NCI-H446 treated with DMSO at 0.1 percent for 48 hours (cell line): ENCODE data around the gene TRIM38.
A peak's percentile ranks its signal among the peaks of the same experiment; 100 is the strongest.
"Not testable (repeated sequence)": the region's sequence is repeated elsewhere in the genome, so short reads cannot be mapped to it uniquely, and the experiment has no call there.

Source experiments
- DNase-seq: peaks from one replicate; lab custom pipeline; 2025; lab: John Stamatoyannopoulos, UW

TRIM38 gene

GRCh38 chr6:25971187-25971821 is 8.7 kb downstream of the TRIM38 start:
- no peak for DNase-seq

- no peak for DNase-seq
Measured at GRCh38 chr6:25972128-25972527, 9.5 kb downstream of the TRIM38 start.

- no peak for DNase-seq
Measured at GRCh38 chr6:25972902-25973301, 10.3 kb downstream of the TRIM38 start.

GRCh38 chr6:25973923-25974555 is 11.4 kb downstream of the TRIM38 start:
- DNase-seq: no peak

- no peak for DNase-seq
Measured at GRCh38 chr6:25975923-25976560, 13.4 kb downstream of the TRIM38 start.

GRCh38 chr6:25980935-25981334 is 18.3 kb downstream of the TRIM38 start:
- no peak for DNase-seq

GRCh38 chr6:25981568-25982263 is 19.1 kb downstream of the TRIM38 start:
- no peak for DNase-seq

GRCh38 chr6:25984265-25984664 is 21.7 kb downstream of the TRIM38 start:
- DNase-seq: no peak

GRCh38 chr6:25987845-25988244 is 25.2 kb downstream of the TRIM38 start:
- no peak for DNase-seq

- no peak for DNase-seq
Measured at GRCh38 chr6:25990172-25990873, 27.7 kb downstream of the TRIM38 start.

GRCh38 chr6:25991785-25992412 is 29.3 kb downstream of the TRIM38 start:
- DNase-seq: no peak

- DNase-seq: peak; percentile 70
Measured at GRCh38 chr6:25992413-25993340, 30.1 kb downstream of the TRIM38 start.

GRCh38 chr6:25993341-25993684 is 30.7 kb downstream of the TRIM38 start:
- not testable (repeated sequence) for DNase-seq

- no peak for DNase-seq
Measured at GRCh38 chr6:25995507-25995906, 32.9 kb downstream of the TRIM38 start.

- no peak for DNase-seq
Measured at GRCh38 chr6:25997921-25998320, 35.3 kb downstream of the TRIM38 start.

- no peak for DNase-seq
Measured at GRCh38 chr6:25998379-25998778, 35.8 kb downstream of the TRIM38 start.

GRCh38 chr6:25999225-25999624 is 36.6 kb downstream of the TRIM38 start:
- not testable (repeated sequence) for DNase-seq

GRCh38 chr6:26000366-26001144 is 38.0 kb downstream of the TRIM38 start:
- no peak for DNase-seq

GRCh38 chr6:26003102-26003694 is 40.6 kb downstream of the TRIM38 start:
- peak; percentile 7 for DNase-seq
